Fibroblast of upper back skin (primary cell): Measurements from ENCODE around the gene HPF1.

Experiments used
- DNase-seq: peaks from one replicate; pipeline ENCODE4 v3.0.0-alpha.2; 2013

HPF1 gene

DNA sequence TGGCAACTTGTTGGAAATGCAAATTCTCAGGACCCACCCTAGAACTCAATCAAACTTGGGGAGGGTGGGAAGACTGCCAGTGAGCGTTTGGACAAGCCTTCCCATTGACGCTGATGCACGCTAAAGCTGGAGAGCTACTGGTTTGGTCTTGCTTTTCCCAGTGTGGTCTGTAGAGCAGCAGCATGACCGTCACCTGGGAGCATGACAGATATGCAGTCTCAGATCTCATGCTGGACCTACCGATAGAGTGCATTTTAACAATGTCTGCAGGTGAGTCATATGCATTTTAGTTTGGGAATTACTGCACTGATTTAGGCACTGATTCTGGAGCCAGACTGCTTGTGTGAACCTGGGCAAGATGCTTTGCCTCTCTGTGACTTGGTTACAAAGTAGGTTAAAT, 27.2 kb downstream of the HPF1 start:
- no peak for DNase-seq

GRCh38 chr4:169727616-169728015, 30.1 kb downstream of the HPF1 start:
- DNase-seq: no peak

DNA sequence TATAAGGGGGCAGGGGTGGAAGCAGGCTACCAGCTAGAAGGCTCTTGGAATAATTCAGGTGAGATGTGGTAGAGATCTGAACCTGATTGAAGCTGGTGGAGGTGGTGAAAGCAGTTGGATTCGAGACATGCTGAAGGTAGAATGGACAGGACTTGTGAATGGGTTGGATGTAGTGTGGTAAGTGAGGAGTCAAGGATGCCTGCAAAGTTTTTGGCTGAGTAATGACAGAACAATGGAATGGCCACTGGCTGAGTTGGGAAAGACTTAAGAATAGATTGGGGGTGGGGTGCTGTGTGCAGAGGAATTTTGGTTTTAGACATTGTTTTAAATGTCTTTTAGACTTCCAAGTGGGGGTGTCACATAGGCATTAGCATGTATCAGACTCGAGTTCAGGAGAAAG, 33.5 kb downstream of the HPF1 start:
- DNase-seq: peak; percentile 86

GRCh38 chr4:169723207-169723965, 34.4 kb downstream of the HPF1 start:
- DNase-seq: peak; percentile 31

- DNase-seq: no peak
Measured at GRCh38 chr4:169720529-169720928, 37.2 kb downstream of the HPF1 start.

DNA sequence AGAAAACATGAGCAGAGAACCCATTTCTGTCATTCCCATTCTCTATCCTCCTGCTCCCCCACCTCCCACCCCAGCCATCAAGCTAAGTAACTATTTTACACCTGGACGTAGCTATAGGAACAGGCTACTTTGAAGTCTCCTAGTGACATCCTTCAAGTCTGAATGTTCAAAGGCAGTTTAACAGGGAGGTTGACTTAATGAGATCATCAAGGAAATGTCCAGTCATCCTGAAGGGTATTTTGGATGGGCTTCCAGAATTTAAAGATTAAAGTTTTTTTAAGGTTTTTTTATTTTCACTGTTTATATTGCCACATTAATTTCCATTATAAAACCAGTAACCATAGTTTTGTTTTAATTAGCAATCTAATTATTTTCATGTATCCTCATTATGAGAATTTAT, 41.1 kb downstream of the HPF1 start:
- peak; percentile 11 for DNase-seq

GRCh38 chr4:169715826-169716225, 41.9 kb downstream of the HPF1 start:
- DNase-seq: no peak

GRCh38 chr4:169707958-169708643, 49.6 kb downstream of the HPF1 start:
- DNase-seq: peak; percentile 2

DNA sequence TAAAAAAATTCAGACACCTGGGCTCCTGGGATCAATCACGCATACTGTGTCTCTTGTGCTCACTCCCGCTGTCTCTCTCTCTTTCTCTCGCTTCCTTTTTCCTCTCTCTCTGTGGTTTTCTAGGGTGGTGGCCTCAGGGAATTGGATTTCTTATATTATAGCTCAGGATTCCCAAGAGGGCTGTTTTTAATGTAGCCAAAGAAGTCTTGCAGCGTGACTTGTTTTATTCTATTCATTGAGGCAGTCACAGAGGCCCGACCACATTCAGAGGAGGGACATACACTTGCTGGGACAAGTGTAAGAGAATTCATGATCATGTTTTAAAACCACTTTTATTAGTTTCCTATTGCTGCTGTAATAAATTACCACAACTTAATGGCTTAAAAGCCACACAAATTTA, 59.4 kb downstream of the HPF1 start:
- DNase-seq: no peak

- DNase-seq: no peak
Measured at GRCh38 chr4:169690787-169691186, 67.0 kb downstream of the HPF1 start.

GRCh38 chr4:169689681-169690080, 68.1 kb downstream of the HPF1 start:
- DNase-seq: no peak

- DNase-seq: peak; percentile 54
Measured at GRCh38 chr4:169682372-169683047, 75.2 kb downstream of the HPF1 start.
